NOMO-1 treated with DMSO at 0.1 percent for 48 hours (cell line): ENCODE results near the gene UGT1A3.

Source experiments
- DNase-seq: peaks from one replicate; lab custom pipeline; 2025; ENCODE audit not compliant: unreplicated experiment; lab: John Stamatoyannopoulos, UW

UGT1A3 gene

GRCh38 chr2:233756429-233757081 is 27.7 kb downstream of the UGT1A3 start:
- DNase-seq, result no peak

GRCh38 chr2:233758141-233758540 is 29.3 kb downstream of the UGT1A3 start:
- no peak for DNase-seq

- no peak for DNase-seq
These were observed 30.0 kb downstream of the UGT1A3 start for GRCh38 chr2:233758849-233759248.

- DNase-seq, result no peak
These were observed 31.2 kb downstream of the UGT1A3 start, which contains the start of gene UGT1A1 for GRCh38 chr2:233760043-233760442. TSS of gene UGT1A1 (plus strand) at chr2:233760270. CDS start at chr2:233760288, 18 bp downstream.

- no peak for DNase-seq
These were observed 32.4 kb downstream of the UGT1A3 start for GRCh38 chr2:233761040-233761769.

GRCh38 chr2:233764264-233764663 is 35.4 kb downstream of the UGT1A3 start:
- DNase-seq, result no peak

- no peak for DNase-seq
These were observed 35.9 kb downstream of the UGT1A3 start for GRCh38 chr2:233764761-233765160.

GRCh38 chr2:233766416-233766815 is 37.6 kb downstream of the UGT1A3 start:
- no peak for DNase-seq

GRCh38 chr2:233768076-233768475 is 39.2 kb downstream of the UGT1A3 start:
- no peak for DNase-seq

- DNase-seq, result no peak
These were observed 40.4 kb downstream of the UGT1A3 start for GRCh38 chr2:233769260-233769659.

- no peak for DNase-seq
These were observed 43.3 kb downstream of the UGT1A3 start for GRCh38 chr2:233772153-233772552.

GRCh38 chr2:233772583-233772982 is 43.7 kb downstream of the UGT1A3 start:
- DNase-seq, result no peak

- DNase-seq, result no peak
These were observed 45.0 kb downstream of the UGT1A3 start for GRCh38 chr2:233773854-233774253.

- no peak for DNase-seq
These were observed 46.6 kb downstream of the UGT1A3 start for GRCh38 chr2:233775414-233775813.

- DNase-seq, result no peak
These were observed 49.2 kb downstream of the UGT1A3 start, which contains the start of gene MROH2A for GRCh38 chr2:233778030-233778429. TSS of gene MROH2A (plus strand) at chr2:233778330. CDS start at chr2:233779359, 1,029 bp downstream.

- DNase-seq, result no peak
These were observed 50.9 kb downstream of the UGT1A3 start for GRCh38 chr2:233779722-233780121.

- DNase-seq, result no peak
These were observed 51.9 kb downstream of the UGT1A3 start for GRCh38 chr2:233780771-233781170.

- DNase-seq, result no peak
These were observed 60.7 kb downstream of the UGT1A3 start for GRCh38 chr2:233789554-233789953.

- no peak for DNase-seq
These were observed 62.5 kb downstream of the UGT1A3 start for GRCh38 chr2:233791151-233791882.

- DNase-seq, result no peak
These were observed 63.1 kb downstream of the UGT1A3 start for GRCh38 chr2:233791883-233792329.

- no peak for DNase-seq
These were observed 63.9 kb downstream of the UGT1A3 start for GRCh38 chr2:233792720-233793119.
